Calu3 (cell line): Measurements from ENCODE around the gene TTLL9. TPM values are rescaled to one million over a fixed set of nuclear protein-coding genes. Genes with fewer than 3 reads are reported as not detected.
A peak's percentile ranks its signal among the peaks of the same experiment; 100 is the strongest.

Experiments
- BruUV-seq: library from RNA; stranded (reverse); fragments of 400-500 nt; replicated peaks from 2 replicates; lab custom pipeline; 2021; lab: Mats Ljungman, UMichigan
- CTCF ChIA-PET: fragments of 300-600 bp; sonication (Branson Sonifier 250); formaldehyde crosslinking; loops from one replicate; lab custom pipeline; 2022; ENCODE audit warnings: antibody characterized with exemption; lab: Charles Lee
- DNase-seq: peaks from one replicate; pipeline ENCODE4 v3.0.0; 2022
- H3K27ac Mint-ChIP-seq: one replicate; pipeline ENCODE4 v1.8.0; 2022; ENCODE audit warnings: mixed read lengths; ENCODE audit not compliant: unreplicated experiment
- H3K27me3 Mint-ChIP-seq: one replicate; pipeline ENCODE4 v1.8.0; 2022; ENCODE audit warnings: mixed read lengths; ENCODE audit not compliant: unreplicated experiment
- H3K36me3 Mint-ChIP-seq: one replicate; pipeline ENCODE4 v1.8.0; 2022; ENCODE audit warnings: mild to moderate bottlenecking, moderate library complexity, mixed read lengths; ENCODE audit not compliant: insufficient read depth, unreplicated experiment
- H3K4me1 Mint-ChIP-seq: one replicate; pipeline ENCODE4 v1.8.0; 2022; ENCODE audit warnings: mild to moderate bottlenecking, low read depth, mixed read lengths; ENCODE audit not compliant: unreplicated experiment
- H3K4me3 Mint-ChIP-seq: one replicate; pipeline ENCODE4 v1.8.0; 2022; ENCODE audit warnings: mild to moderate bottlenecking, low read depth, moderate library complexity, mixed read lengths; ENCODE audit not compliant: unreplicated experiment
- H3K9me3 Mint-ChIP-seq: one replicate; pipeline ENCODE4 v1.8.0; 2022; ENCODE audit warnings: low read depth, mixed read lengths; ENCODE audit not compliant: unreplicated experiment
- intact Hi-C: fragments of 100-400 bp; cut with micrococcal nuclease; formaldehyde crosslinking; loops from one replicate; pipeline ENCODE4 v1.10.0; 2022; ENCODE audit not compliant: unreplicated experiment
- total RNA-seq: library from RNA; stranded (reverse); gene quantifications from 2 replicates; pipeline ENCODE4 v1.2.3, GENCODE V29; 2022
- TF ChIP-seq, protein P1 (sequence below): fragments of 200-600 bp; IDR thresholded peaks from one replicate; pipeline ENCODE4 v1.8.0; 2022; ENCODE audit warnings: antibody characterized with exemption; ENCODE audit not compliant: unreplicated experiment

Gene TTLL9
- total RNA-seq, 1 experiment from 2014 or later: not detected

DNA sequence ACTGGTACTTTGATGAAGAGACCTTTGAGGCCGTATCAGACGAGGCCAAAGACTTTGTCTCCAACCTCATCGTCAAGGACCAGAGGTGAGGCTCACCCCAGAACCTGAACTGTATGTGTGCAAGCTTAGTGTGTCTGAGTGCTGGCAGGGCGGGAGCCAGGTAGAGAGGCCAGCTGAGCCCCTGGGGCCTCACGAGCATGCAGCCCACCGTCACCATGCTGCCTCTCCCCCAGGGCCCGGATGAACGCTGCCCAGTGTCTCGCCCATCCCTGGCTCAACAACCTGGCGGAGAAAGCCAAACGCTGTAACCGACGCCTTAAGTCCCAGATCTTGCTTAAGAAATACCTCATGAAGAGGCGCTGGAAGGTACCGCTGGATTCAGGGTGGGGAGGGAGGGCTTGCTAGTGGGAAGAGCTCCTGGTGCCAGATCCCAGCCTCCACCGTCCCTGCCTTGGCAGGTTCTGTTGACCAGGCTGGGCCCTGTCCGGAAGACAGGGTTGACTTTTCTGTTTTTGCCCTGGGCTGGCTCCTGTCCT, 38.6 kb upstream of the TTLL9 start:
- Mint-ChIP-seq H3K27me3 (no peaks in the 10 kb centered on the region), H3K36me3 (peaks cover 15% of the 10 kb centered on the region), H3K9me3 (no peaks in the 10 kb centered on the region), H3K27ac (no peak overlapping the region), H3K4me1 (peaks cover 17% of the 10 kb centered on the region), H3K4me3 (no peak overlapping the region)
- no TSS peak for BruUV-seq
- TF ChIP-seq, protein P1, sequence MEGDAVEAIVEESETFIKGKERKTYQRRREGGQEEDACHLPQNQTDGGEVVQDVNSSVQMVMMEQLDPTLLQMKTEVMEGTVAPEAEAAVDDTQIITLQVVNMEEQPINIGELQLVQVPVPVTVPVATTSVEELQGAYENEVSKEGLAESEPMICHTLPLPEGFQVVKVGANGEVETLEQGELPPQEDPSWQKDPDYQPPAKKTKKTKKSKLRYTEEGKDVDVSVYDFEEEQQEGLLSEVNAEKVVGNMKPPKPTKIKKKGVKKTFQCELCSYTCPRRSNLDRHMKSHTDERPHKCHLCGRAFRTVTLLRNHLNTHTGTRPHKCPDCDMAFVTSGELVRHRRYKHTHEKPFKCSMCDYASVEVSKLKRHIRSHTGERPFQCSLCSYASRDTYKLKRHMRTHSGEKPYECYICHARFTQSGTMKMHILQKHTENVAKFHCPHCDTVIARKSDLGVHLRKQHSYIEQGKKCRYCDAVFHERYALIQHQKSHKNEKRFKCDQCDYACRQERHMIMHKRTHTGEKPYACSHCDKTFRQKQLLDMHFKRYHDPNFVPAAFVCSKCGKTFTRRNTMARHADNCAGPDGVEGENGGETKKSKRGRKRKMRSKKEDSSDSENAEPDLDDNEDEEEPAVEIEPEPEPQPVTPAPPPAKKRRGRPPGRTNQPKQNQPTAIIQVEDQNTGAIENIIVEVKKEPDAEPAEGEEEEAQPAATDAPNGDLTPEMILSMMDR: no peak
- no peak for DNase-seq
- intact Hi-C loops: no loop called here
- CTCF ChIA-PET: interaction anchor here (0.8 kb wide), 1 partner anchor 112 kb away, joined by 5 read pairs; no protein-coding TSS in a partner anchor

- Mint-ChIP-seq H3K27me3 (no peaks in the 10 kb centered on the region), H3K4me1 (peaks cover 17% of the 10 kb centered on the region), H3K4me3 (no peak overlapping the region), H3K36me3 (peaks cover 15% of the 10 kb centered on the region), H3K27ac (no peak overlapping the region), H3K9me3 (no peaks in the 10 kb centered on the region)
- BruUV-seq: no TSS peak
- intact Hi-C loops: no loop called here
- peak; percentile 84 for DNase-seq
- TF ChIP-seq, protein P1: peak; percentile 99
- CTCF ChIA-PET: interaction anchor here (1.2 kb wide), 1 partner anchor 10 kb away, joined by 3 read pairs; no protein-coding TSS in a partner anchor
These were observed 37.1 kb upstream of the TTLL9 start for GRCh38 chr20:31833130-31833930.

DNA sequence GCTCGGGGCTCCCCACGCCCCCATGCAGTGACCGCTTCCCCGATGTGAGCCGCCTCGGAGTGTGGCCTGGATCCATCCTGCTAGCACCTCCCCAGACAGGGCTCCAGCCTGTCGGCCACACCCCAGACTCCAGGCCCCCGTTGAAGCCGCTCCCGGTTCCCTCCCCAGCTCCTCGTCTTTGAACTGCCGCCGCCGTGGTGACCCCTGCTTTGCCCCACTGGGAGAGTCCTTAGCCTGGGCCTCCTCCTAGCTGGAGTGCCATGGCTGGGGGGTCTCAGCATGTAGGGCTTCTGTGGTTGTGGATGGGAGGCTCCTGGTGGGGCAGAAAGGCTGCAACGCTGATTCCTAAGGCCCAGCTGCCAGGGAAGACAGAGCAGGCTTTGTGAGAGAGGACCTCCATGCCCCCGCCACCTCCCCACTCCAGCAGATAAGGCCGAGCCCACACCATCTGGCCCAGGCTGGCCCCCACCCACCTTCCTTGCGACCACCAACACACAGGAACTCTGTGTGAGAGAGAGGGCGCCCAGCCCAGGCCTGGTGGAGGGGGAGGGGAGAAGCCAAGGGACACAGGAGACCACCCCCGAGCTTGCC, 36.4 kb upstream of the TTLL9 start:
- no peak overlapping the region for H3K4me3 Mint-ChIP-seq
- no TSS peak for BruUV-seq
- H3K27ac Mint-ChIP-seq: no peak overlapping the region
- intact Hi-C loops: no loop called here
- no peak for DNase-seq
- TF ChIP-seq, protein P1: no peak
- peaks cover 15% of the 10 kb centered on the region for H3K36me3 Mint-ChIP-seq
- H3K9me3 Mint-ChIP-seq: no peaks in the 10 kb centered on the region
- CTCF ChIA-PET: interaction anchor here (1.2 kb wide), 1 partner anchor 10 kb away, joined by 3 read pairs; no protein-coding TSS in a partner anchor
- no peaks in the 10 kb centered on the region for H3K27me3 Mint-ChIP-seq
- peaks cover 17% of the 10 kb centered on the region for H3K4me1 Mint-ChIP-seq

DNA sequence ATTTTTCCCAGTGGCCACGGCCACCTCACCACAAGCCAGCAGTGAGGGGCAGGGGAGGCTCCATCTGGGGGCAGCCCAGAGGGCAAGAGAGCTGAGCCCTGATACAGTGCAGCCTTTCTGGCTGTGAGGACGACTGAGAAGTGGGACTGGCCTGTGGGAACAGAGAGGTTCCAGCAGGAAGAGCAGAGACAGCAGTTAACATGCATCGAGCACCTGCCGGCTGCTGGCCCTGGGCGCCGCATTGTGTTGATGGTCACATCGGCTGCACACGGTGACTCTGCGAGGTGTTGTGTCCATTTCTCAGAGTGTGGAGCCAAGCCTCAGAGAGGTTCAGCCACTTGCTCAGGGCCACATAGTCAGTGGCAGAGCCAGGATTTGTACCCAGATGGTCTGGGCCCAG, 34.9 kb upstream of the TTLL9 start:
- TF ChIP-seq, protein P1: no peak
- no peak overlapping the region for H3K27ac Mint-ChIP-seq
- CTCF ChIA-PET: interaction anchor here (0.7 to 1.6 kb wide), 3 partner anchors 11 to 176 kb away, joined by 3 to 7 read pairs (median 4); no protein-coding TSS in a partner anchor
- H3K27me3 Mint-ChIP-seq: no peaks in the 10 kb centered on the region
- BruUV-seq: no TSS peak
- intact Hi-C loops: loop anchor here (5.0 kb wide), 1 partner anchor 117 kb away; the partner anchor contains the start of gene PDRG1
- no peak overlapping the region for H3K4me3 Mint-ChIP-seq
- no peak for DNase-seq
- H3K4me1 Mint-ChIP-seq: peaks cover 17% of the 10 kb centered on the region
- peaks cover 15% of the 10 kb centered on the region for H3K36me3 Mint-ChIP-seq
- no peaks in the 10 kb centered on the region for H3K9me3 Mint-ChIP-seq
